Testis (tissue), 2 donors: Measurements from ENCODE around the gene KIF2C.

Source experiments
- POLR2A ChIP-seq: fragments of 450-650 bp; IDR thresholded peaks from one replicate; pipeline ENCODE4 v1.6.1; 2017; ENCODE audit warnings: antibody characterized with exemption, mild to moderate bottlenecking, moderate library complexity
- TF ChIP-seq, protein P1 (sequence below), 3 experiments: fragments of 450-650 bp in 2 of 3; fragments of 200-600 bp in 1 of 3; sonication (generic) in 1 of 3; IDR thresholded peaks; one replicate each; pipeline ENCODE4 v1.5.1; 2016 to 2019; ENCODE audit warnings: antibody characterized with exemption in 3 of 3, mild to moderate bottlenecking in 2 of 3, moderate library complexity in 1 of 3

DNA sequence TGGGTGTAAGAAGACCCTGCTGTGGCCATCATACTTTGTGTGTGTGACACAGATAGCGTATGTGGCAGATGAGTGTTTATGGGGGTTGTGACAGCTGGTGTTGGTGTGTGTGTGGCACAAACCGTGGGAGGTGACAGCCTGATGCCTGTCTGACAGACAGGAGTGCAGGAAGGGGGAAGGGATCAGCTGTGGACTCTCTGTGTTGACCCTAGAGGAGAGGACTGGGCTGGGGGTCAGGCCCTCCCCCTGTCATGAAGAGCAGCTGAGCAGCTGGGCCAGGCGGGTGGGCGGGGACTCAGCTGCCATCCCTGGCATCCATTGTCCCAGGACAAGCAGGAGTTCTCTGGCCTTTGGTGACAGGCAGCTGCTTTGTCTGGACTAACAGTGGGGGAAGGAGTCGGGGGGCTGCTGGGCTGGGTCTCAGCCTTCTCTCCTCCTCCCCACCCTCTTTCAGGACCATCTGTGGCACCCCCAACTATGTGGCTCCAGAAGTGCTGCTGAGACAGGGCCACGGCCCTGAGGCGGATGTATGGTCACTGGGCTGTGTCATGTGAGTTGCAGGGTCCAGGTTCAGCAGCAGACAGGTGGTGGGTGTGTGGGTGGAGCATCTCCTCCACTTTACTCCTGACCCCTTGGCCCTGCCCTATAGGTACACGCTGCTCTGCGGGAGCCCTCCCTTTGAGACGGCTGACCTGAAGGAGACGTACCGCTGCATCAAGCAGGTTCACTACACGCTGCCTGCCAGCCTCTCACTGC lies 62.8 kb downstream of the KIF2C start:
- no peak for TF ChIP-seq POLR2A
- TF ChIP-seq, protein P1, sequence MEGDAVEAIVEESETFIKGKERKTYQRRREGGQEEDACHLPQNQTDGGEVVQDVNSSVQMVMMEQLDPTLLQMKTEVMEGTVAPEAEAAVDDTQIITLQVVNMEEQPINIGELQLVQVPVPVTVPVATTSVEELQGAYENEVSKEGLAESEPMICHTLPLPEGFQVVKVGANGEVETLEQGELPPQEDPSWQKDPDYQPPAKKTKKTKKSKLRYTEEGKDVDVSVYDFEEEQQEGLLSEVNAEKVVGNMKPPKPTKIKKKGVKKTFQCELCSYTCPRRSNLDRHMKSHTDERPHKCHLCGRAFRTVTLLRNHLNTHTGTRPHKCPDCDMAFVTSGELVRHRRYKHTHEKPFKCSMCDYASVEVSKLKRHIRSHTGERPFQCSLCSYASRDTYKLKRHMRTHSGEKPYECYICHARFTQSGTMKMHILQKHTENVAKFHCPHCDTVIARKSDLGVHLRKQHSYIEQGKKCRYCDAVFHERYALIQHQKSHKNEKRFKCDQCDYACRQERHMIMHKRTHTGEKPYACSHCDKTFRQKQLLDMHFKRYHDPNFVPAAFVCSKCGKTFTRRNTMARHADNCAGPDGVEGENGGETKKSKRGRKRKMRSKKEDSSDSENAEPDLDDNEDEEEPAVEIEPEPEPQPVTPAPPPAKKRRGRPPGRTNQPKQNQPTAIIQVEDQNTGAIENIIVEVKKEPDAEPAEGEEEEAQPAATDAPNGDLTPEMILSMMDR (IDR thresholded peaks at IDR 0.05): no peak
